HepG2 (cell line): ENCODE data around the gene RPH3AL. TPM values are rescaled to one million over a fixed set of nuclear protein-coding genes. Genes with fewer than 3 reads are reported as not detected.

Source experiments
- ARNT ChIP-seq: fragments of 450-650 bp; IDR thresholded peaks from 2 replicates; pipeline ENCODE4 v1.6.1; 2017
- FOSL2 ChIP-seq: sonication (generic); formaldehyde crosslinking; IDR thresholded peaks from 2 replicates; pipeline ENCODE4 v1.4.0; 2020; ENCODE audit warnings: missing genetic modification reagents
- KLF16 ChIP-seq, 2 experiments: sonication (generic) in 1 of 2; formaldehyde crosslinking in 1 of 2; IDR thresholded peaks; 2 replicates each; pipeline versions ENCODE4 v1.6.1 to v1.8.0; 2016 to 2023; ENCODE audit warnings: missing genetic modification reagents in 2 of 2, missing compliant biosample characterization in 1 of 2
- MYC ChIP-seq: sonication (generic); formaldehyde crosslinking; IDR thresholded peaks from 2 replicates; pipeline ENCODE4 v1.9.0; 2021; ENCODE audit warnings: missing genetic modification reagents, borderline replicate concordance
- NFE2 ChIP-seq: sonication (generic); formaldehyde crosslinking; IDR thresholded peaks from 2 replicates; pipeline ENCODE4 v1.4.0; 2020; ENCODE audit warnings: missing genetic modification reagents
- SP5 ChIP-seq: IDR thresholded peaks from 2 replicates; pipeline ENCODE4 v1.6.1; 2016; ENCODE audit warnings: low read depth, borderline replicate concordance
- ZBTB7A ChIP-seq: sonication (generic); formaldehyde crosslinking; IDR thresholded peaks from 2 replicates; pipeline ENCODE4 v1.8.0; 2022; ENCODE audit warnings: mild to moderate bottlenecking, missing genetic modification reagents
- ZNF101 ChIP-seq: sonication (generic); formaldehyde crosslinking; IDR thresholded peaks from 2 replicates; pipeline ENCODE4 v1.4.0; 2020; ENCODE audit warnings: mild to moderate bottlenecking, low read depth, missing genetic modification reagents, borderline replicate concordance
- ZNF331 ChIP-seq: sonication (generic); formaldehyde crosslinking; IDR thresholded peaks from 2 replicates; pipeline ENCODE4 v1.4.0; 2020; ENCODE audit warnings: missing genetic modification reagents
- ZNF484 ChIP-seq: sonication (generic); formaldehyde crosslinking; IDR thresholded peaks from 2 replicates; pipeline ENCODE4 v1.5.1; 2020; ENCODE audit warnings: mild to moderate bottlenecking, low read depth, missing genetic modification reagents, borderline replicate concordance
- ZNF792 ChIP-seq: IDR thresholded peaks from 2 replicates; pipeline ENCODE4 v1.6.1; 2016
- ZNF841 ChIP-seq: sonication (generic); formaldehyde crosslinking; IDR thresholded peaks from 2 replicates; pipeline ENCODE4 v1.8.1; 2023; ENCODE audit warnings: missing genetic modification reagents, borderline replicate concordance
- ZSCAN30 ChIP-seq: sonication (generic); formaldehyde crosslinking; IDR thresholded peaks from 2 replicates; pipeline ENCODE4 v1.5.0; 2020; ENCODE audit warnings: mild to moderate bottlenecking, missing genetic modification reagents
- polyA plus RNA-seq, 8 experiments: library from polyadenylated mRNA; depleted of rRNA in 3 of 8; stranded (reverse) in 7 of 8; unstranded in 1 of 8; fragments of >200 nt; fragmentation: Illumina TruSeq in 4 of 8; extraction: Trizol in 4 of 8; gene quantifications; 2 replicates each; pipeline versions ENCODE4 v1.2.1 to v1.2.3, GENCODE V29; 2011 to 2016; ENCODE audit warnings: low read depth in 4 of 8, missing spikeins in 1 of 8, mixed read lengths in 1 of 8; ENCODE audit not compliant: insufficient read depth in 1 of 8
- total RNA-seq, 5 experiments: library from RNA; depleted of rRNA; stranded (reverse); fragments of >200 nt; fragmentation: Illumina TruSeq; extraction: Trizol; gene quantifications; 2 replicates each; pipeline ENCODE4 v1.2.3, GENCODE V29; 2016; ENCODE audit warnings: low read depth in 1 of 5
- TF ChIP-seq, protein P1 (sequence below): sonication (generic); formaldehyde crosslinking; conservative IDR thresholded peaks from 2 replicates; pipeline ENCODE4 v1.4.0; 2020; ENCODE audit warnings: missing genetic modification reagents
- TF ChIP-seq, protein P2 (sequence below): sonication (generic); formaldehyde crosslinking; IDR thresholded peaks from 2 replicates; pipeline ENCODE4 v1.8.1; 2023; ENCODE audit warnings: mild to moderate bottlenecking, missing genetic modification reagents
- TF ChIP-seq, protein P3 (sequence below): fragments of 450-650 bp; IDR thresholded peaks from 2 replicates; pipeline ENCODE4 v1.6.1; 2016
- TF ChIP-seq, protein P4 (sequence below): sonication (generic); formaldehyde crosslinking; IDR thresholded peaks from 2 replicates; pipeline ENCODE4 v1.5.0; 2020; ENCODE audit warnings: mild to moderate bottlenecking, missing genetic modification reagents
- TF ChIP-seq, protein P5 (sequence below): sonication (generic); formaldehyde crosslinking; IDR thresholded peaks from 2 replicates; pipeline ENCODE4 v1.5.0; 2020; ENCODE audit warnings: missing genetic modification reagents
- TF ChIP-seq, protein P6 (sequence below): sonication (generic); formaldehyde crosslinking; IDR thresholded peaks from 2 replicates; pipeline ENCODE4 v1.5.1; 2020; ENCODE audit warnings: mild to moderate bottlenecking, moderate library complexity, missing genetic modification reagents

Gene RPH3AL
- total and polyA plus RNA-seq, 2 of the 13 experiments (the other 11 are each of a cell fraction or from before 2014, with no cell fraction given): 7.8 to 16.4 TPM

DNA sequence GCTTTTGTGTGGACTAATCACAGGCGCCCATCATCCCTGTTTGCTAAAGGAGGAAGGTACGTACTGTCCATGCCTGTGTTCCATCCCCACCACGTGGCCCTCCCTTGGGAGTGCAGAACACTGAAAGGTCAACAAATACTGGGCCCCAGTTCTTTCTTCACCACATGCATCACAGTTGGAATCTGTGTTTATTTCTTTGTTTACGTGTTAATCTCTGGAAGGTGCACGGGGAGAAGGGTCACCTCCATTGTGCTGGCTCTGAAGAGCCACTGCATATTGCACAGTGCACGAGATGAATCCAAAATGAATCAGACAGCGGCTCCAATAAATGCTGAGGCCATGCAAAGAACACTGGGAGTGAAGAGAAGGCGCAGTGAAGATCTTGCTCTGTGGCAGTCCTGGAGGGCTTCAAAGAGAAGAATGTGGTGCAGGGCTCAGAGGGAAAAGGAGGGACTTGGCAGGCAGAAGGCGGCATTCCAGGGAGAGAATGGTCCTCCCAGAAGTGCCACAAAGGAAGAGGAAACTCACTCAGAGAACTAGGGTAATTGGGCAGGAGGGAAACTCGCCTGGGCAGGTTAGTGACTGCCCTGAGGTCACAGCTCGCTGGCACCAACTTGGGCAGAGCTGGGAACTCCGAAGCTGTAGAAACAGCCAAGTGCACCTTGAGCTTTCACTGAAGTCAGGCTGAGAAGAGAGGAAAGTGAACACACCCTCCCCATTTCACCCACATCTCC, 3.7 kb downstream of the RPH3AL start (continued):
- peak in 1 of 2 experiments; percentile 83; a peak in 2 of 4 replicates for TF ChIP-seq KLF16 (CRISPR knock-in tag; IDR thresholded peaks at IDR 0.05)
- TF ChIP-seq ZNF841 (CRISPR knock-in tag): no peak
- peak; percentile 80 for TF ChIP-seq ZNF331 (CRISPR knock-in tag)
- TF ChIP-seq, protein P1, sequence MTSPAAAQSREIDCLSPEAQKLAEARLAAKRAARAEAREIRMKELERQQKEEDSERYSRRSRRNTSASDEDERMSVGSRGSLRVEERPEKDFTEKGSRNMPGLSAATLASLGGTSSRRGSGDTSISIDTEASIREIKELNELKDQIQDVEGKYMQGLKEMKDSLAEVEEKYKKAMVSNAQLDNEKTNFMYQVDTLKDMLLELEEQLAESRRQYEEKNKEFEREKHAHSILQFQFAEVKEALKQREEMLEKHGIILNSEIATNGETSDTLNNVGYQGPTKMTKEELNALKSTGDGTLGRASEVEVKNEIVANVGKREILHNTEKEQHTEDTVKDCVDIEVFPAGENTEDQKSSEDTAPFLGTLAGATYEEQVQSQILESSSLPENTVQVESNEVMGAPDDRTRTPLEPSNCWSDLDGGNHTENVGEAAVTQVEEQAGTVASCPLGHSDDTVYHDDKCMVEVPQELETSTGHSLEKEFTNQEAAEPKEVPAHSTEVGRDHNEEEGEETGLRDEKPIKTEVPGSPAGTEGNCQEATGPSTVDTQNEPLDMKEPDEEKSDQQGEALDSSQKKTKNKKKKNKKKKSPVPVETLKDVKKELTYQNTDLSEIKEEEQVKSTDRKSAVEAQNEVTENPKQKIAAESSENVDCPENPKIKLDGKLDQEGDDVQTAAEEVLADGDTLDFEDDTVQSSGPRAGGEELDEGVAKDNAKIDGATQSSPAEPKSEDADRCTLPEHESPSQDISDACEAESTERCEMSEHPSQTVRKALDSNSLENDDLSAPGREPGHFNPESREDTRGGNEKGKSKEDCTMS (CRISPR knock-in tag): no peak
- TF ChIP-seq SP5: peak; percentile 23; the same call in 1 of the 2 replicates
- TF ChIP-seq, protein P2, sequence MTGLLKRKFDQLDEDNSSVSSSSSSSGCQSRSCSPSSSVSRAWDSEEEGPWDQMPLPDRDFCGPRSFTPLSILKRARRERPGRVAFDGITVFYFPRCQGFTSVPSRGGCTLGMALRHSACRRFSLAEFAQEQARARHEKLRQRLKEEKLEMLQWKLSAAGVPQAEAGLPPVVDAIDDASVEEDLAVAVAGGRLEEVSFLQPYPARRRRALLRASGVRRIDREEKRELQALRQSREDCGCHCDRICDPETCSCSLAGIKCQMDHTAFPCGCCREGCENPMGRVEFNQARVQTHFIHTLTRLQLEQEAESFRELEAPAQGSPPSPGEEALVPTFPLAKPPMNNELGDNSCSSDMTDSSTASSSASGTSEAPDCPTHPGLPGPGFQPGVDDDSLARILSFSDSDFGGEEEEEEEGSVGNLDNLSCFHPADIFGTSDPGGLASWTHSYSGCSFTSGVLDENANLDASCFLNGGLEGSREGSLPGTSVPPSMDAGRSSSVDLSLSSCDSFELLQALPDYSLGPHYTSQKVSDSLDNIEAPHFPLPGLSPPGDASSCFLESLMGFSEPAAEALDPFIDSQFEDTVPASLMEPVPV (CRISPR knock-in tag): no peak
- TF ChIP-seq, protein P3, sequence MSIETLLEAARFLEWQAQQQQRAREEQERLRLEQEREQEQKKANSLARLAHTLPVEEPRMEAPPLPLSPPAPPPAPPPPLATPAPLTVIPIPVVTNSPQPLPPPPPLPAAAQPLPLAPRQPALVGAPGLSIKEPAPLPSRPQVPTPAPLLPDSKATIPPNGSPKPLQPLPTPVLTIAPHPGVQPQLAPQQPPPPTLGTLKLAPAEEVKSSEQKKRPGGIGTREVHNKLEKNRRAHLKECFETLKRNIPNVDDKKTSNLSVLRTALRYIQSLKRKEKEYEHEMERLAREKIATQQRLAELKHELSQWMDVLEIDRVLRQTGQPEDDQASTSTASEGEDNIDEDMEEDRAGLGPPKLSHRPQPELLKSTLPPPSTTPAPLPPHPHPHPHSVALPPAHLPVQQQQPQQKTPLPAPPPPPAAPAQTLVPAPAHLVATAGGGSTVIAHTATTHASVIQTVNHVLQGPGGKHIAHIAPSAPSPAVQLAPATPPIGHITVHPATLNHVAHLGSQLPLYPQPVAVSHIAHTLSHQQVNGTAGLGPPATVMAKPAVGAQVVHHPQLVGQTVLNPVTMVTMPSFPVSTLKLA: peak; percentile 89
- no peak for TF ChIP-seq ZNF101 (CRISPR knock-in tag)
- no peak for TF ChIP-seq NFE2
- peak; percentile 71 for TF ChIP-seq FOSL2 (CRISPR knock-in tag)
- TF ChIP-seq, protein P4, sequence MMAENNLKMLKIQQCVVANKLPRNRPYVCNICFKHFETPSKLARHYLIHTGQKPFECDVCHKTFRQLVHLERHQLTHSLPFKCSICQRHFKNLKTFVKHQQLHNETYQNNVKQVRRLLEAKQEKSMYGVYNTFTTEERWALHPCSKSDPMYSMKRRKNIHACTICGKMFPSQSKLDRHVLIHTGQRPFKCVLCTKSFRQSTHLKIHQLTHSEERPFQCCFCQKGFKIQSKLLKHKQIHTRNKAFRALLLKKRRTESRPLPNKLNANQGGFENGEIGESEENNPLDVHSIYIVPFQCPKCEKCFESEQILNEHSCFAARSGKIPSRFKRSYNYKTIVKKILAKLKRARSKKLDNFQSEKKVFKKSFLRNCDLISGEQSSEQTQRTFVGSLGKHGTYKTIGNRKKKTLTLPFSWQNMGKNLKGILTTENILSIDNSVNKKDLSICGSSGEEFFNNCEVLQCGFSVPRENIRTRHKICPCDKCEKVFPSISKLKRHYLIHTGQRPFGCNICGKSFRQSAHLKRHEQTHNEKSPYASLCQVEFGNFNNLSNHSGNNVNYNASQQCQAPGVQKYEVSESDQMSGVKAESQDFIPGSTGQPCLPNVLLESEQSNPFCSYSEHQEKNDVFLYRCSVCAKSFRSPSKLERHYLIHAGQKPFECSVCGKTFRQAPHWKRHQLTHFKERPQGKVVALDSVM (CRISPR knock-in tag): no peak
- TF ChIP-seq ZBTB7A (CRISPR knock-in tag): no peak
- 0 out of 2 replicates have a peak, but pooled peaks have one; percentile 67 for TF ChIP-seq ZNF792 (CRISPR knock-in tag)
- TF ChIP-seq MYC (CRISPR knock-in tag): peak; percentile 84
- TF ChIP-seq, protein P5, sequence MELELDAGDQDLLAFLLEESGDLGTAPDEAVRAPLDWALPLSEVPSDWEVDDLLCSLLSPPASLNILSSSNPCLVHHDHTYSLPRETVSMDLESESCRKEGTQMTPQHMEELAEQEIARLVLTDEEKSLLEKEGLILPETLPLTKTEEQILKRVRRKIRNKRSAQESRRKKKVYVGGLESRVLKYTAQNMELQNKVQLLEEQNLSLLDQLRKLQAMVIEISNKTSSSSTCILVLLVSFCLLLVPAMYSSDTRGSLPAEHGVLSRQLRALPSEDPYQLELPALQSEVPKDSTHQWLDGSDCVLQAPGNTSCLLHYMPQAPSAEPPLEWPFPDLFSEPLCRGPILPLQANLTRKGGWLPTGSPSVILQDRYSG: no peak
- TF ChIP-seq, protein P6, sequence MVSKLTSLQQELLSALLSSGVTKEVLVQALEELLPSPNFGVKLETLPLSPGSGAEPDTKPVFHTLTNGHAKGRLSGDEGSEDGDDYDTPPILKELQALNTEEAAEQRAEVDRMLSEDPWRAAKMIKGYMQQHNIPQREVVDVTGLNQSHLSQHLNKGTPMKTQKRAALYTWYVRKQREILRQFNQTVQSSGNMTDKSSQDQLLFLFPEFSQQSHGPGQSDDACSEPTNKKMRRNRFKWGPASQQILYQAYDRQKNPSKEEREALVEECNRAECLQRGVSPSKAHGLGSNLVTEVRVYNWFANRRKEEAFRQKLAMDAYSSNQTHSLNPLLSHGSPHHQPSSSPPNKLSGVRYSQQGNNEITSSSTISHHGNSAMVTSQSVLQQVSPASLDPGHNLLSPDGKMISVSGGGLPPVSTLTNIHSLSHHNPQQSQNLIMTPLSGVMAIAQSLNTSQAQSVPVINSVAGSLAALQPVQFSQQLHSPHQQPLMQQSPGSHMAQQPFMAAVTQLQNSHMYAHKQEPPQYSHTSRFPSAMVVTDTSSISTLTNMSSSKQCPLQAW (CRISPR knock-in tag): peak; percentile 82
- no peak for TF ChIP-seq ARNT
- no peak for TF ChIP-seq ZSCAN30 (CRISPR knock-in tag)
- no peak for TF ChIP-seq ZNF484 (CRISPR knock-in tag)
